H9 (cell line): ENCODE data around the gene SLC44A2. TPM values are rescaled to one million over a fixed set of nuclear protein-coding genes. Genes with fewer than 3 reads are reported as not detected.

Source experiments
- DNase-seq: peaks from one replicate; pipeline ENCODE4 v3.0.0-alpha.2; 2017
- H2AFZ ChIP-seq: one replicate; pipeline ENCODE4 v1.6.1; 2013; ENCODE audit warnings: mild to moderate bottlenecking, low read length, control low read depth, moderate library complexity
- H2AK5ac ChIP-seq: 2 replicates; pipeline ENCODE4 v1.6.1; 2013; ENCODE audit warnings: low read length, control low read depth, mixed read lengths; ENCODE audit not compliant: insufficient read length
- H2BK120ac ChIP-seq: one replicate; pipeline ENCODE4 v1.6.1; 2013; ENCODE audit warnings: low read depth, mild to moderate bottlenecking, low read length, control low read depth, inconsistent platforms; ENCODE audit not compliant: poor library complexity, severe bottlenecking
- H2BK12ac ChIP-seq: 2 replicates; pipeline ENCODE4 v1.6.1; 2013; ENCODE audit warnings: low read length, control low read depth, mixed read lengths, low read depth; ENCODE audit not compliant: insufficient read length
- H2BK15ac ChIP-seq: 2 replicates; pipeline ENCODE4 v1.6.1; 2013; ENCODE audit warnings: low read depth, low read length, control low read depth
- H2BK20ac ChIP-seq: one replicate; pipeline ENCODE4 v1.6.1; 2013; ENCODE audit warnings: low read depth, mild to moderate bottlenecking, low read length, control low read depth, inconsistent platforms; ENCODE audit not compliant: poor library complexity, severe bottlenecking
- H2BK5ac ChIP-seq: 2 replicates; pipeline ENCODE4 v1.6.1; 2013; ENCODE audit warnings: low read length, control low read depth, mixed read lengths; ENCODE audit not compliant: insufficient read length
- H3K14ac ChIP-seq: 2 replicates; pipeline ENCODE4 v1.6.1; 2013; ENCODE audit warnings: low read length, control low read depth; ENCODE audit not compliant: insufficient read depth
- H3K18ac ChIP-seq: 2 replicates; pipeline ENCODE4 v1.6.1; 2013; ENCODE audit warnings: low read depth, mild to moderate bottlenecking, mixed read lengths, low read length, control low read depth; ENCODE audit not compliant: insufficient read length
- H3K23ac ChIP-seq: 2 replicates; pipeline ENCODE4 v1.6.1; 2013; ENCODE audit warnings: low read length, control low read depth, mixed read lengths, low read depth; ENCODE audit not compliant: insufficient read length
- H3K23me2 ChIP-seq: 2 replicates; pipeline ENCODE4 v1.6.1; 2013; ENCODE audit warnings: low read depth, mild to moderate bottlenecking, mixed read lengths, low read length, control low read depth; ENCODE audit not compliant: insufficient read length, poor library complexity, severe bottlenecking
- H3K27ac ChIP-seq: 2 replicates; pipeline ENCODE4 v1.5.1; 2013; ENCODE audit warnings: low read length, control low read depth, mixed read lengths, low read depth; ENCODE audit not compliant: insufficient read length
- H3K27me3 ChIP-seq: 2 replicates; pipeline ENCODE4 v1.6.1; 2013; ENCODE audit warnings: low read length, control low read depth, inconsistent platforms; ENCODE audit not compliant: insufficient read depth
- H3K4ac ChIP-seq: 2 replicates; pipeline ENCODE4 v1.6.1; 2013; ENCODE audit warnings: low read depth, mild to moderate bottlenecking, control low read depth, inconsistent platforms, low read length, moderate library complexity
- H3K4me1 ChIP-seq: 2 replicates; pipeline ENCODE4 v1.6.1; 2013; ENCODE audit warnings: low read length, control low read depth, inconsistent platforms; ENCODE audit not compliant: insufficient read depth
- H3K4me2 ChIP-seq: 2 replicates; pipeline ENCODE4 v1.6.1; 2013; ENCODE audit warnings: low read length, control low read depth, mixed read lengths; ENCODE audit not compliant: insufficient read length, insufficient read depth
- H3K56ac ChIP-seq: 2 replicates; pipeline ENCODE4 v1.6.1; 2013; ENCODE audit warnings: low read depth, mild to moderate bottlenecking, mixed read lengths, low read length, control low read depth; ENCODE audit not compliant: insufficient read length
- H3K79me1 ChIP-seq: 2 replicates; pipeline ENCODE4 v1.6.1; 2013; ENCODE audit warnings: low read depth, mild to moderate bottlenecking, moderate library complexity, low read length, control low read depth, inconsistent platforms; ENCODE audit not compliant: insufficient read depth, poor library complexity, severe bottlenecking
- H3K79me2 ChIP-seq: 2 replicates; pipeline ENCODE4 v1.6.1; 2013; ENCODE audit warnings: low read length, control low read depth, inconsistent platforms; ENCODE audit not compliant: insufficient read depth
- H3K9ac ChIP-seq: 2 replicates; pipeline ENCODE4 v1.6.1; 2013; ENCODE audit warnings: low read length, control low read depth, mixed read lengths; ENCODE audit not compliant: insufficient read length; ENCODE audit errors: extremely low read depth
- H3K9me3 ChIP-seq: one replicate; pipeline ENCODE4 v1.6.1; 2013; ENCODE audit warnings: low read depth, low read length, inconsistent platforms; ENCODE audit not compliant: control insufficient read depth
- H3T11ph ChIP-seq: one replicate; pipeline ENCODE4 v1.6.1; 2013; ENCODE audit warnings: mild to moderate bottlenecking, low read length, control low read depth, inconsistent platforms
- H4K20me1 ChIP-seq: one replicate; pipeline ENCODE4 v1.6.1; 2013; ENCODE audit not compliant: control insufficient read depth, insufficient read length, insufficient read depth
- H4K5ac ChIP-seq: 2 replicates; pipeline ENCODE4 v1.6.1; 2013; ENCODE audit warnings: low read depth, mild to moderate bottlenecking, mixed read lengths, low read length, control low read depth; ENCODE audit not compliant: insufficient read length
- H4K8ac ChIP-seq: replicated peaks from 2 replicates; pipeline ENCODE4 v1.6.1; 2013; ENCODE audit warnings: low read length, control low read depth, mixed read lengths, low read depth; ENCODE audit not compliant: insufficient read length
- H4K91ac ChIP-seq: 2 replicates; pipeline ENCODE4 v1.6.1; 2013; ENCODE audit warnings: low read depth, mild to moderate bottlenecking, moderate library complexity, mixed read lengths, low read length, control low read depth; ENCODE audit not compliant: insufficient read length
- H3K27ac Mint-ChIP-seq, 3 experiments: 2 replicates in 2 of 3; 3 replicates in 1 of 3; pipeline ENCODE4 v1.8.0; 2020 to 2021; ENCODE audit warnings: mixed read lengths in 3 of 3, mild to moderate bottlenecking in 1 of 3, moderate library complexity in 1 of 3
- H3K27me3 Mint-ChIP-seq: 2 replicates; pipeline ENCODE4 v1.8.0; 2021; ENCODE audit warnings: low read depth, mild to moderate bottlenecking, moderate library complexity, mixed read lengths
- H3K36me3 Mint-ChIP-seq, 3 experiments: 2 replicates in 2 of 3; 3 replicates in 1 of 3; pipeline ENCODE4 v1.8.0; 2020 to 2021; ENCODE audit warnings: low read depth in 3 of 3, mixed read lengths in 3 of 3; ENCODE audit not compliant: insufficient read depth in 1 of 3
- H3K4me1 Mint-ChIP-seq, 2 experiments: 2 replicates each; pipeline ENCODE4 v1.8.0; 2020; ENCODE audit warnings: mixed read lengths in 2 of 2
- H3K4me3 Mint-ChIP-seq, 2 experiments: 2 replicates in 1 of 2; 3 replicates in 1 of 2; pipeline ENCODE4 v1.8.0; 2020 to 2021; ENCODE audit warnings: mild to moderate bottlenecking in 2 of 2, mixed read lengths in 2 of 2, moderate library complexity in 1 of 2
- H3K9me3 Mint-ChIP-seq, 2 experiments: 2 replicates in 1 of 2; 3 replicates in 1 of 2; pipeline ENCODE4 v1.8.0; 2020; ENCODE audit warnings: mild to moderate bottlenecking in 2 of 2, mixed read lengths in 2 of 2, moderate library complexity in 1 of 2
- CTCF ChIP-seq: fragments of 200-600 bp; sonication (generic); conservative IDR thresholded peaks from 3 replicates; pipeline ENCODE4 v1.8.0; 2021; ENCODE audit warnings: antibody characterized with exemption, mild to moderate bottlenecking
- WGBS: extraction: QIAGEN DNeasy Blood & Tissue Kit; methylation state at CpG from one replicate; pipeline ENCODE4 v1.1.7; 2013; ENCODE audit warnings: missing lambda C conversion rate, low lambda C conversion rate, mixed read lengths; ENCODE audit not compliant: insufficient read length; ENCODE audit errors: extremely low coverage; 5-methylcytosine and 5-hydroxymethylcytosine counted together
- total RNA-seq: library from RNA; stranded (reverse); gene quantifications from 2 replicates; pipeline ENCODE4 v1.2.1, GENCODE V29; 2021

Gene SLC44A2
- total RNA-seq, 1 experiment from 2014 or later = 121 TPM

- H3K27ac ChIP-seq = no peak overlapping the region
- DNase-seq = no peak
- peaks cover 9% of the 10 kb centered on the region; the same call in 1 of the 2 replicates for H3K79me2 ChIP-seq
- H2BK20ac ChIP-seq = no peak overlapping the region
- no peak overlapping the region for H4K5ac ChIP-seq
- no peaks in the 10 kb centered on the region for H3K27me3 ChIP-seq
- H3T11ph ChIP-seq = no peak overlapping the region
- H3K18ac ChIP-seq = no peak overlapping the region
- no peak overlapping the region for H4K8ac ChIP-seq
- no peak overlapping the region for H2AK5ac ChIP-seq
- no peak overlapping the region for H3K9ac ChIP-seq
- H3K79me1 ChIP-seq = peaks cover 8% of the 10 kb centered on the region
- no peak overlapping the region for H3K4me3 Mint-ChIP-seq
- H4K91ac ChIP-seq = no peak overlapping the region
- H3K27me3 Mint-ChIP-seq = no peaks in the 10 kb centered on the region; the same call in 1 of the 2 replicates
- no peaks in the 10 kb centered on the region for H3K4me1 ChIP-seq
- H2BK5ac ChIP-seq = no peak overlapping the region
- no peak overlapping the region for H3K4me2 ChIP-seq
- H3K23me2 ChIP-seq = no peaks in the 10 kb centered on the region
- H3K4ac ChIP-seq = no peak overlapping the region
- no peak overlapping the region for H2BK120ac ChIP-seq
- no peaks in the 10 kb centered on the region for H3K9me3 ChIP-seq
- no peak overlapping the region for H2BK15ac ChIP-seq
- H3K9me3 Mint-ChIP-seq = no peaks in the 10 kb centered on the region
- no peak overlapping the region for H2AFZ ChIP-seq
- H3K27ac Mint-ChIP-seq = peak overlapping the region in 1 of 3 experiments; percentile 28; a peak in 1 of 7 replicates
- no peak overlapping the region for H2BK12ac ChIP-seq
- no peak for TF ChIP-seq CTCF
- no peak overlapping the region for H3K23ac ChIP-seq
- H3K4me1 Mint-ChIP-seq = no peaks in the 10 kb centered on the region
- no peaks in the 10 kb centered on the region for H4K20me1 ChIP-seq
- H3K36me3 Mint-ChIP-seq = peaks cover 69 to 100% (median 97%) of the 10 kb centered on the region in 3 experiments
- WGBS = no CpG with 5 or more reads among the region's 13 CpGs
- no peak overlapping the region for H3K56ac ChIP-seq
- H3K14ac ChIP-seq = no peak overlapping the region
Measured at GRCh38 chr19:10677751-10678150, 52.4 kb downstream of the SLC44A2 start.
